ENCODE measurements around the gene RPS3. TPM values are rescaled to one million over a fixed set of nuclear protein-coding genes. Genes with fewer than 3 reads are reported as not detected.

Gene RPS3
- total and polyA plus RNA-seq, 5 donors from 2014 or later: 3,495 to 6,708 (median 4,679) TPM

DNA sequence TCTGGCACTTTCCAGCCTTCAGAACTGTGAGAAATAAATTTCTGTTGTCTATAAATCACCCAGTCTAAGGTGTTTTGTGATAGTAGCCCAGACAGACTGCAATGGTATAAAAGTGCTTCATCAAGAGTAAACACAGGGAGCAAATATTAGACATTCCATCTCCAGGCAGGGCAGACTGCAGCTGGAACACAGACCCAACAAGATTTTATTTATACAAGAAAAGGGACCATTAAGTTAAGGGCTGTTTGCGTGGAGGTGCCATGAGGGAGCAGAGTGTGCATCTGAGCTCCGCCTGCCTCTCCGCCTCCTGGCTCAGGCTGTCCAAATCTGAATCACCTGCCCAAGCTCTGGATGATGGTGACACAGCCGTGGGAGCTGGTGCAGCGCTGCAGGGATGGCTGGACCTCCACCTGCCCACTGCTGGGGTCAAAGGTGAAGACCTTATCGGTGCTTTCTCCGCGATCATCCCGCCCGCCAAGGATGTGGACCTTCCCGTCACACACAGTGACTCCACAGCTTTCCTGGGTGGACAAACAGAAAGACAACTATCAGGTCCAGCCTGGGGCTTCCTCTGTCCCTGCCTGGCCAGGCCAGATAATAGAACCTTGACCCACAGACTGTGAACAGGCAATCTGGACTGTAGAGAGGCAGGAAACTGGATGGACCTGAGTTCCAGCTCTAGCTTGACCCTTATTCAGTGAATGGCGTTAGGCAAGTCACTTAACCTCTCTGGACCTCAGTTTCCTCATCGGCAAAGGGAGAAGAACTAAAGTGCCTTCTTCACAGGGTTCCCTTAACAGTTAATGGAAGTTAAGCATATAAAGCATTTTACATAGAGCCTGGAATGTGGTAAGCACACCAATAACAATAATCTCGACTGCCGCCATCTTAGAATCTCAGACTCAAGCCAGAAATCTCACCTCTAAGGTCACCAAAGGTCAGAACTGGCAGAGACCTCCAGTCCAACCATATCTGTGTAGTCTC, 23.2 kb downstream of the RPS3 start:
- Mint-ChIP-seq H3K4me1 (peaks cover 0 to 2% (median 0%) of the 10 kb centered on the region in 4 donors), H3K36me3 (peaks cover 3% of the 10 kb centered on the region), H3K27me3 (peaks cover 7% of the 10 kb centered on the region), H3K4me3 (no peak overlapping the region), H3K9me3 (no peaks in the 10 kb centered on the region), H3K27ac (no peak overlapping the region)
- DNase-seq (no peak), ATAC-seq (ENCODE audit: low read depth in 2 of 2) (no peak)
- Histone ChIP-seq H3K9me3 (ENCODE audit: control insufficient read depth in 2 of 2, low read length in 2 of 2) (no peaks in the 10 kb centered on the region), H3K4me1 (ENCODE audit: control insufficient read depth, insufficient read depth, low read length, poor library complexity, severe bottlenecking) (no peaks in the 10 kb centered on the region), H3K36me3 (ENCODE audit: control insufficient read depth, insufficient read depth, low read length) (peaks cover 4% of the 10 kb centered on the region), H3K27me3 (ENCODE audit: control insufficient read depth, insufficient read depth, low read length) (no peaks in the 10 kb centered on the region), H3K4me3 (ENCODE audit: low read depth, low read length) (no peak overlapping the region), H3K27ac (ENCODE audit: insufficient read depth, low read length, poor library complexity, severe bottlenecking) (no peak overlapping the region)

DNA sequence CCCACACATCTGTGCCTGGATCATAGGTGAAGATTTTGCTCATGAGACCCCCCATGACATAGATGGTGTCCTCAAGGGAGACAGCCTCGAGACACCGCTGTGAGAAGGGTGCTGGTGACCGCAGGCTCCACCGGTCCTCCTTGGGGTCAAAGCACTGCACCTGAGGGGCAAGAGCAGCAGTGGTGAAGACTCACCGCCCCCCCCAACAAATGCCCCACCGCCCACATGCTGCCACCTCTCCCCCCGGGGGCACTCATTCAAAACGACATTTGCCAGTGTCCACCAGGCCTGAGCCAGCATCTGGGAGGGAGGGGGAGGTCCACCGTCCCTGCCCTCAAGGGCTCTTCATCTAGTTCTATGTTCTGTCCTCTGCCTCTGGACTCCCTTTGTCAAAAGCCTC, 24.4 kb downstream of the RPS3 start:
- H3K9me3 ChIP-seq (ENCODE audit: control insufficient read depth in 2 of 2, low read length in 2 of 2): no peaks in the 10 kb centered on the region
- Mint-ChIP-seq H3K27me3 (peaks cover 16% of the 10 kb centered on the region), H3K9me3 (no peaks in the 10 kb centered on the region), H3K4me3 (no peak overlapping the region), H3K27ac (no peak overlapping the region), H3K4me1 (peaks cover 0 to 6% (median 4%) of the 10 kb centered on the region in 4 donors), H3K36me3 (peaks cover 3% of the 10 kb centered on the region)
- DNase-seq (no peak), ATAC-seq (ENCODE audit: low read depth in 2 of 2) (no peak)
- peaks cover 4% of the 10 kb centered on the region for H3K36me3 ChIP-seq (ENCODE audit: control insufficient read depth, insufficient read depth, low read length)
- no peaks in the 10 kb centered on the region for H3K4me1 ChIP-seq (ENCODE audit: control insufficient read depth, insufficient read depth, low read length, poor library complexity, severe bottlenecking)
- no peak overlapping the region for H3K4me3 ChIP-seq (ENCODE audit: low read depth, low read length)
- H3K27ac ChIP-seq (ENCODE audit: insufficient read depth, low read length, poor library complexity, severe bottlenecking): no peak overlapping the region
- peaks cover under 1% of the 10 kb centered on the region for H3K27me3 ChIP-seq (ENCODE audit: control insufficient read depth, insufficient read depth, low read length)

DNA sequence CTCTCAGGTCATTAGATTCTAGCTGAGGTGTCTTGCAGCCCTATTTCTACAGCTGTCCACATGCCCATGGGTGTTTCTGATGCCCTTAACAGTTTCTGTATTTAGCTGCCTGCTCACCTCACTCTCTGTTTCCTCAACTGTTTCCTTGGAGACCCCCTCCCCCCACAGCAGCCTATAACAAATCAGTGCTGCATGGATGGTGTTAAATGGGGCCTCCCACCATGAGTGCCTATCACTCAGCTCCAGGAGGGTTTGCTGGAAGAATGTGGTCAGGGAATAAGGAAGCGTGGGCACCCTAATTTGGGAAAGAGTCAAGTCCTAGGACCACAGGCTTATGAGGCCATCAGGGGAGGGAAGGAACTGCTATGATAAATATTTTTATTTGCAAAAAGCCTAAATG, 25.1 kb downstream of the RPS3 start:
- H3K27me3 ChIP-seq (ENCODE audit: control insufficient read depth, insufficient read depth, low read length): peaks cover 6% of the 10 kb centered on the region
- peaks cover 0 to 12% (median 7%) of the 10 kb centered on the region in 4 donors for H3K4me1 Mint-ChIP-seq
- peaks cover 0 to 5% of the 10 kb centered on the region in 2 experiments for H3K9me3 ChIP-seq (ENCODE audit: control insufficient read depth in 2 of 2, low read length in 2 of 2)
- H3K27ac Mint-ChIP-seq: no peak overlapping the region
- H3K36me3 Mint-ChIP-seq: peaks cover 3% of the 10 kb centered on the region
- peak overlapping the region in 1 of 4 donors; percentile 21 for H3K4me3 Mint-ChIP-seq
- no peak overlapping the region for H3K27ac ChIP-seq (ENCODE audit: insufficient read depth, low read length, poor library complexity, severe bottlenecking)
- ATAC-seq (ENCODE audit: low read depth in 2 of 2) (no peak), DNase-seq (no peak)
- peaks cover under 1% of the 10 kb centered on the region for H3K4me1 ChIP-seq (ENCODE audit: control insufficient read depth, insufficient read depth, low read length, poor library complexity, severe bottlenecking)
- H3K4me3 ChIP-seq (ENCODE audit: low read depth, low read length): no peak overlapping the region
- peaks cover 0 to 3% (median 0%) of the 10 kb centered on the region in 7 donors for H3K9me3 Mint-ChIP-seq
- peaks cover 4% of the 10 kb centered on the region for H3K36me3 ChIP-seq (ENCODE audit: control insufficient read depth, insufficient read depth, low read length)
- H3K27me3 Mint-ChIP-seq: peaks cover 23% of the 10 kb centered on the region

DNA sequence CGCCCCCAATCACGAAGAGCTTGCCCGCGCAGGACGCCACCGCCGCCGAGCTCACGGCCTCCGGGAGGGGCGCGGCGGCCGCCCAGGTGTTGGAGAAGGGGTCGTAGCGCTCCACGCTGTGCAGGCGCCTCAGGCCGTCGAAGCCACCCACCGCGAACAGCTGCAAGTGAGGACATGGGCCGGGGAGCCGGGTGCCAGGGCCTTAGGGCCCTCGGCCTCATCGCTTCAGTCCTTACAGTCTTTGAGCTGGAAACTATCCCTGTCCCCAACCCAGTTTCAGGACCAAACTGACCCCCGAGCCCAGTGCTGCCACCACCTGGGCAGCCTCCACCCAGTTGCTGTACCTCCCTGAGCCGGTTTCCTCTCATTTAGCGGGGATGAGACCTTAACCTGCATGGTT, 26.1 kb downstream of the RPS3 start:
- Mint-ChIP-seq H3K4me1 (peaks cover 0 to 14% (median 9%) of the 10 kb centered on the region in 4 donors), H3K27ac (no peak overlapping the region), H3K9me3 (peaks cover 0 to 4% (median 0%) of the 10 kb centered on the region in 7 donors), H3K4me3 (no peak overlapping the region), H3K36me3 (peaks cover 3% of the 10 kb centered on the region), H3K27me3 (peaks cover 24% of the 10 kb centered on the region)
- DNase-seq (no peak), ATAC-seq (ENCODE audit: low read depth in 2 of 2) (no peak)
- Histone ChIP-seq H3K4me3 (ENCODE audit: low read depth, low read length) (no peak overlapping the region), H3K9me3 (ENCODE audit: control insufficient read depth in 2 of 2, low read length in 2 of 2) (peaks cover 0 to 7% of the 10 kb centered on the region in 2 experiments), H3K4me1 (ENCODE audit: control insufficient read depth, insufficient read depth, low read length, poor library complexity, severe bottlenecking) (peaks cover 6% of the 10 kb centered on the region), H3K36me3 (ENCODE audit: control insufficient read depth, insufficient read depth, low read length) (peaks cover 4% of the 10 kb centered on the region), H3K27ac (ENCODE audit: insufficient read depth, low read length, poor library complexity, severe bottlenecking) (no peak overlapping the region), H3K27me3 (ENCODE audit: control insufficient read depth, insufficient read depth, low read length) (peaks cover 7% of the 10 kb centered on the region)

DNA sequence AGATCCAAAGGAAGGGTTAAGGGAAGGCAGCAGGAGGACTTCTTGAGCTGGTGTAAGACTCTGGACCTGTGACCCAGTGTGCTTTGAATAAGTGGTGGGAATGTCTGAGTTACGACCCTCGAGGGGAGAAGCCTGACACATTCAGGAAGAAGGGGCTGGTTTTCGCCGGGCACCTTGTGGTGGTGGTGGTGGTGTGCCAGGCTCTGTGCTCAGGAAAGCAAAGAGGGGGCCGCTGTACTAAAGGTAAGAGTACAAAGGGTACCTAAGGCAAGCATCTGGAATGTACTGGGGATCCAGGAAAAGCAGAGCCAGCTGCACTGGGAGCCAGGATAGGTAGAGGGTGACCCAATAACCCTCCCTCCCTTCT, 27.4 kb downstream of the RPS3 start:
- Histone ChIP-seq H3K27me3 (ENCODE audit: control insufficient read depth, insufficient read depth, low read length) (peaks cover 12% of the 10 kb centered on the region), H3K4me3 (ENCODE audit: low read depth, low read length) (no peak overlapping the region), H3K27ac (ENCODE audit: insufficient read depth, low read length, poor library complexity, severe bottlenecking) (no peak overlapping the region), H3K4me1 (ENCODE audit: control insufficient read depth, insufficient read depth, low read length, poor library complexity, severe bottlenecking) (peaks cover 12% of the 10 kb centered on the region), H3K9me3 (ENCODE audit: control insufficient read depth in 2 of 2, low read length in 2 of 2) (peaks cover 0 to 7% of the 10 kb centered on the region in 2 experiments), H3K36me3 (ENCODE audit: control insufficient read depth, insufficient read depth, low read length) (peaks cover under 1% of the 10 kb centered on the region)
- Mint-ChIP-seq H3K27me3 (peaks cover 37% of the 10 kb centered on the region), H3K27ac (no peak overlapping the region), H3K36me3 (peaks cover 3% of the 10 kb centered on the region), H3K4me3 (no peak overlapping the region), H3K9me3 (peaks cover 0 to 4% (median 0%) of the 10 kb centered on the region in 7 donors), H3K4me1 (peaks cover 0 to 25% (median 17%) of the 10 kb centered on the region in 4 donors)
- no peak for ATAC-seq (ENCODE audit: low read depth in 2 of 2)
- no peak for DNase-seq

DNA sequence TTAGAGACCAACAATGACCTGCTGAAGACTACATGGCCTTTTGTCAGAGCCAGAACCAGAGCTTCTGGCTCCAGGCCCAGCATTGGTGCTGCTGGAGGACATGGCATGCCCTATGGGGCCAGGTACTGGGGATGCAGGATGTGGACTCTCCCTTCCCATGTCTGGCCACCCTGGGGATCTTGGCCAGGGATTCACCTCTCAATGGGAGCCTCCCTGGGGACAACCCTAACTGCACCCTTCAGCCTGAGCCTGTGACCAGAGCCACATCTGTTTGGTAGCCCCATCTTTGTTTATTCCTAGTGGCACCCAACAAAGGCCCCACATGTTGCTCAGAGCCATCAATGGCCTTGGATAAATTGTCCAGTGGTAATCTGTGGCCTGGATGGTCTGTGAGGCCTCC, 27.9 kb downstream of the RPS3 start:
- Histone ChIP-seq H3K27ac (ENCODE audit: insufficient read depth, low read length, poor library complexity, severe bottlenecking) (no peak overlapping the region), H3K27me3 (ENCODE audit: control insufficient read depth, insufficient read depth, low read length) (peaks cover 12% of the 10 kb centered on the region), H3K4me3 (ENCODE audit: low read depth, low read length) (no peak overlapping the region), H3K9me3 (ENCODE audit: control insufficient read depth in 2 of 2, low read length in 2 of 2) (peaks cover 0 to 7% of the 10 kb centered on the region in 2 experiments), H3K36me3 (ENCODE audit: control insufficient read depth, insufficient read depth, low read length) (no peaks in the 10 kb centered on the region), H3K4me1 (ENCODE audit: control insufficient read depth, insufficient read depth, low read length, poor library complexity, severe bottlenecking) (peaks cover 12% of the 10 kb centered on the region)
- Mint-ChIP-seq H3K27ac (no peak overlapping the region), H3K4me1 (peaks cover 0 to 25% (median 18%) of the 10 kb centered on the region in 4 donors), H3K4me3 (no peak overlapping the region), H3K36me3 (peaks cover 3% of the 10 kb centered on the region), H3K27me3 (peaks cover 42% of the 10 kb centered on the region), H3K9me3 (peaks cover 0 to 4% (median 0%) of the 10 kb centered on the region in 7 donors)
- DNase-seq (no peak), ATAC-seq (ENCODE audit: low read depth in 2 of 2) (no peak)

DNA sequence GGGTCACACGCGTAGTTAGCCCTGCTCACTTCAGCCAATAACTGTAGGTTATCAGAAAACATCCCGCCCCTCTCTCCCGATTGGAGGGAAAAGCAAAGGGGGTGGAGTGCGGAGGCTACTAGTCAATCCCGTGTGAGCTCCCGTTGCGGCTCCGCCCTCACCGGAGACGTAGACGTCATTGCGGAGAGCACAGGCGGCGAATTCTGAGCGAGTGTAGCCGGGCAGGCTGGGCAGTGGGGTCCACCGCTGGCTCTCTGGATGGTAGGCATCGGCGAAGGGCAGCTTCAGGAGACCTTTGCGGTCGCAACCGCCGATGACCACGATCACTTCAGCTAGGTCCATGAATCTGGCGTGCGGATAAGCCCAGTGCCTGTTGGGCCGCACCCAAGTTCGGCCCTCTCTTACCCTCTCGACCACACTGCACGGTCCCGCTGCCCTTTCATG, 29.0 kb downstream of the RPS3 start:
- peak overlapping the region in 1 of 3 donors; percentile 74 for H3K27ac Mint-ChIP-seq
- peaks cover 45% of the 10 kb centered on the region for H3K27me3 Mint-ChIP-seq
- no peaks in the 10 kb centered on the region for H3K36me3 ChIP-seq (ENCODE audit: control insufficient read depth, insufficient read depth, low read length)
- H3K4me3 ChIP-seq (ENCODE audit: low read depth, low read length): no peak overlapping the region
- peaks cover 12% of the 10 kb centered on the region for H3K27me3 ChIP-seq (ENCODE audit: control insufficient read depth, insufficient read depth, low read length)
- peak overlapping the region in 3 of 4 donors; percentile 21 to 85 (median 63) for H3K4me3 Mint-ChIP-seq
- H3K9me3 Mint-ChIP-seq: peaks cover 0 to 4% (median 2%) of the 10 kb centered on the region in 7 donors
- DNase-seq: peak; percentile 44 to 69 (median 46)
- peaks cover 0 to 29% (median 18%) of the 10 kb centered on the region in 4 donors for H3K4me1 Mint-ChIP-seq
- no peaks in the 10 kb centered on the region for H3K36me3 Mint-ChIP-seq
- ATAC-seq (ENCODE audit: low read depth in 2 of 2): peak; percentile 44 to 68
- no peak overlapping the region for H3K27ac ChIP-seq (ENCODE audit: insufficient read depth, low read length, poor library complexity, severe bottlenecking)
- peaks cover 12% of the 10 kb centered on the region for H3K4me1 ChIP-seq (ENCODE audit: control insufficient read depth, insufficient read depth, low read length, poor library complexity, severe bottlenecking)
- H3K9me3 ChIP-seq (ENCODE audit: control insufficient read depth in 2 of 2, low read length in 2 of 2): peaks cover 0 to 7% of the 10 kb centered on the region in 2 experiments
